Fibroblast of skin of abdomen (primary cell): ENCODE measurements around the gene TMOD3.

ENCODE experiments used
- DNase-seq: peaks from one replicate; pipeline ENCODE4 v3.0.0-alpha.2; 2013

Gene TMOD3

GRCh38 chr15:51828621-51829375 is 655 bp upstream of the TMOD3 start:
- no peak for DNase-seq

- DNase-seq = no peak
Measured at GRCh38 chr15:51830276-51830806, 888 bp downstream of the TMOD3 start.

GRCh38 chr15:51833772-51834171 is 4.3 kb downstream of the TMOD3 start:
- DNase-seq = no peak

GRCh38 chr15:51837792-51838251 is 8.4 kb downstream of the TMOD3 start:
- no peak for DNase-seq

- no peak for DNase-seq
Measured at GRCh38 chr15:51838270-51838669, 8.8 kb downstream of the TMOD3 start.

- DNase-seq = no peak
Measured at GRCh38 chr15:51840692-51841091, 11.2 kb downstream of the TMOD3 start.

- no peak for DNase-seq
Measured at GRCh38 chr15:51841406-51842040, 12.1 kb downstream of the TMOD3 start.

- DNase-seq = no peak
Measured at GRCh38 chr15:51842265-51842664, 12.8 kb downstream of the TMOD3 start.

GRCh38 chr15:51842852-51843737 is 13.6 kb downstream of the TMOD3 start:
- DNase-seq = peak; percentile 35

- no peak for DNase-seq
Measured at GRCh38 chr15:51844747-51845426, 15.4 kb downstream of the TMOD3 start.

- DNase-seq = no peak
Measured at GRCh38 chr15:51846066-51846462, 16.6 kb downstream of the TMOD3 start.

GRCh38 chr15:51846463-51847230 is 17.2 kb downstream of the TMOD3 start:
- peak; percentile 64 for DNase-seq

- no peak for DNase-seq
Measured at GRCh38 chr15:51848811-51849210, 19.4 kb downstream of the TMOD3 start.

- DNase-seq = peak; percentile 25
Measured at GRCh38 chr15:51849860-51850259, 20.4 kb downstream of the TMOD3 start.

- peak; percentile 30 for DNase-seq
Measured at GRCh38 chr15:51853998-51854397, 24.5 kb downstream of the TMOD3 start.

GRCh38 chr15:51855612-51856011 is 26.2 kb downstream of the TMOD3 start:
- DNase-seq = no peak

GRCh38 chr15:51856714-51857380 is 27.4 kb downstream of the TMOD3 start:
- no peak for DNase-seq

- peak; percentile 38 for DNase-seq
Measured at GRCh38 chr15:51861557-51862359, 32.3 kb downstream of the TMOD3 start.

- no peak for DNase-seq
Measured at GRCh38 chr15:51863131-51863530, 33.7 kb downstream of the TMOD3 start.
